Activated CD4-positive, alpha-beta memory T cell treated with anti-CD3 and anti-CD28 coated beads, Interleukin-2, amount 10 ng/mL, durations not matched to agents 7 days and 5 days (primary cell): Measurements from ENCODE around the gene OLFM1. TPM values are rescaled to one million over a fixed set of nuclear protein-coding genes. Genes with fewer than 3 reads are reported as not detected.

Experiments used
- total RNA-seq, 2 experiments: library from RNA; stranded (reverse); gene quantifications; one replicate each; pipeline ENCODE4 v1.2.3, GENCODE V29; 2021

OLFM1 gene
- total RNA-seq, 2 experiments from 2014 or later: not detected

Other genes with a start within 250 kb of the OLFM1 start
- not detected for gene FCN2, start 206.9 kb upstream of the OLFM1 start, total RNA-seq
- not detected for gene FCN1, start 169.8 kb upstream of the OLFM1 start, total RNA-seq